ENCODE data around the gene PITHD1.
"Not testable (repeated sequence)": the region's sequence is repeated elsewhere in the genome, so short reads cannot be mapped to it uniquely, and the experiment has no call there.

The PITHD1 gene

DNA sequence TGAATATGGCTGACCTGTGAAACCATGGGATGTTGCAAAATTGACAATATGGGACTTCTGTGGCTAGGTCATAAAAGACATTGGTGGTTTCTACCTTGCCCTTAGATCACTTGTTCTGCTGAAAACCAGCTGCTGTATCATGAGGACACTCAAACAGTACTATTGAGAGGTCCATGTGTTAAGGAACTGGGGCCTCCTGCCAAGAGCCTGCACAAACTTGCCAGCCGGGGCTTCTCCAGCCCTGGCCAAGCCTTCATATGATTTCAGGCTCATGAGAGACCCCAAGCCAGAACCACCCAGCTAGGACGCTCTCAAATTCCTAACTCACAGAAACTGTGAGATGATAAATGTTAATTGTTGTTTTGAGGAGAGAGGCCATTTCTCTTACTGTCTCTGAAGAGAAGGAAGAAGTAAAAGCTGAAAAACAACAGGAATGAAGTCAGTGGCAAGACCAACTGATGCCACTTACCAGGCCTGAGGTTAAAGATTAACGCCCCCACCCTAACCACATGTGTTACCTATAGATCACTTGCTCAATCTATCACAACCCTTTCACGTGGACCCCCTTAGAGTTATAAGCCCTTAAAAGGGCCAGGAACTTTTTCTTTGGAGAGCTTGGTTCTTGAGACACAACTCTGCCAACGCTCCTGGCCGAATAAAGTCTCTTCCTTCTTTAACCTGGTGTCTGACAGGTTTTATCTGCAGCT is 3.9 kb upstream of the PITHD1 start:
- no peak for DNase-seq (ENCODE audit: low read depth)

DNA sequence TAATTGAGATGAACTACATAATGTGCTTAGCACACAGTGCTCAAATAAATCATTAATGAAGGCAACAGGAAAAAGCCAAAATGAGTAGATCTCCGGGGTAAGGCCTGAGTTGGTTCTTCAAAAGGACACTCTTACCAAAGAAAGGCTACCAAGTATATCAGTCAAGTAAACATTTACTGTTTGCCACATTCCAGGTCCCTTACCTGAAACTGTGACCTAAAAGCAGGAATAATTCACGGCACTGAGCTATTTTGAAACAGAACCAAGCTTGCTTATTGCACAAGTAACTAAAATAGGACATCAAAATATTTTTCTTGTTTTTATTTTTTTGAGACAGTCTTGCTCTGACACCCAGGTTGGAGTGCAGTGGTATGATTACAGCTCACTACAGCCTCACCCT is 2.0 kb upstream of the PITHD1 start:
- no peak for DNase-seq (ENCODE audit: low read depth)

DNA sequence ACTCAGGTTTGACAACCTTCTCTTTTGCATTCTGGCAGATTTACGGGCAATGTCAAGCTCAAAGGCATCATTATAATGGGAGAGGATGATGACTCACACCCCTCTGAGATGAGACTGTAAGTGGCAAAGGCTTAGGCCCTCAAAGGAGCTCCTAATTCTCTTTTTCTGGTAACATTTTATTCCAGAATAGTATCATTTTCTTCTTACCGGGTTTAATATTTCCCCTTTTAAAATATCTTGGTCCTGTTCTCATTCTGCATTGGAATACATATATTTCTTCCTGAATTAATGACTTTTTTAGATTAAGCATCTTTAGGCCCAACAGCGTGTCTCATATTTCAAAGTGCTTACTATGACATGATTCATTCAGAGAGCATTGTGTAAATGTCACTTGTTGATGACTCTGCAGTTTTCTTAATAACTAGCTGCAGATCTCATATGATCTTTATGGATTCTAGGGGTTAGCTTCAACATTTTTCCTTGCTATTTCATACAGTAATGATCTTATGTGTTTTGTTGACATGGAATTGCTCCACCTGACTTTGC is 1.7 kb downstream of the PITHD1 start:
- DNase-seq (ENCODE audit: low read depth): no peak

DNA sequence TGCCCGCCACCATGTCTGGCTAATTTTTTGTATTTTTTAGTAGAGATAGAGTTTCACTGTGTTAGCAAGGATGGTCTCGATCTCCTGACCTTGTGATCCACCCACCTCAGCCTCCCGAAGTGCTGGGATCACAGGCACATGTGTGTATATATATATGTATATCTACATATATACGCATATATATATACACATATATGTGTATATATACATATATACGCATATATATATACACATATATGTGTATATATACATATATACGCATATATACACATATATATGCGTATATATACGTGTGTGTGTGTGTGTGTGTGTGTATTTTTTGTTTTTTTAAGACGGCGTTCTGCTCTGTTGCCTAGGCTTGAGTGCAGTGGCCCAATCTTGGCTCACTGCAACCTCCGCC is 4.9 kb downstream of the PITHD1 start:
- DNase-seq (ENCODE audit: low read depth): not testable (repeated sequence)

DNA sequence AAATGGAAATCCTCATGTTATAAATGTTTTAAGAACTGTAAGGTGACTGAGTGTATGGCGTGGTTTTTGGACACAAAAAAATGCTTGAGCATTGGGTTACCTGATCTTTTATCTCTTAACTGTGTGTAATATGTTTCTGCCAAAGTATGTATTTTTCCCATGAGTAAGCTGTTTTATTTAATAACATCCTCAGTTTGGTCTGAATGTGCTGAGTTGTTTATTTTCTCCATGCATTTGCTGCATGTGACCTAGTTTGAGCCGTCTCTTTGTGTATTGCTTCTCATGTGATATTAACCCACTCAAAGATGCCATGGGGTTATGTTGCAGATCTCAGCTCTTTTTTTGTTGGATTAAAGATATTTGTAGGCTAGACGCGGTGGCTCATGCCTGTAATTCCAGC is 6.6 kb downstream of the PITHD1 start:
- no peak for DNase-seq (ENCODE audit: low read depth)

DNA sequence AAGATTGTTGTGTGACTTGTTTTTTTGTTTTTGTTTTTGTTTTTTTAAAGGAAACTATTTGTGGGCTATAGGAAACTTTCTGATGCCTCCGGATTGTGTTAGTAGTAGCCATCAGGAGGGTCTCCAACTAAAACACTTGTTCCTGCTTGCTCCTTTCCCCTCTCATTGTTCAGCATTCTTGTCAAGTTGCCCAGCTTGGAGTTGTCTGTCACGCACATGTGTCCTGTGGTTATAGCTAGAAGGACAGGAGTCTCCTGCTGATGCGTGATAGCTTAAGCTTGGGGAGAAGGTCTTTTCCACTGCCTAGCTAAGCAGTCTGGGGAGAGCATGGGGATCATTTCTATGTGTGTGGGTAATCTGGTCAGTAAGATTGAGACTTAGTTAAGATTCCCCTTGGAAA is 9.5 kb downstream of the PITHD1 start:
- no peak for DNase-seq (ENCODE audit: low read depth)

DNA sequence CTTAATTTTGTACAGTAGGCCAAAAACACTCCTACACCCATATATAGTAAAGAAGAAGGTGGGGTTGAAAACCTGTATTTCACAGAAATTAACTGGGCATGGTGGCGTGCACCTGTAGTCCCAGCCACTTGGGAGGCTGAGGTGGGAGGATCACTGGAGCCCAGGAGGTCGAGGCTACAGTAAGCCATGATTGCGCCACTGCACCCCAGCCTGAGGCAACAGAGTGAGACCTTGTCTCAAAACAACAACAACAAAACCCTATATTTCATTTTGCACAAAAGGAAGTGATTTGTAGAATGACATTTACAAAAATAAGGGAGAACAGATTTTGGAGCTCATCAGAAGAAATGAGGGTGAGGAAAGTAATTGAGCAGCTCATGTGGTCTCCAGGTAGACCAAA is 10.5 kb downstream of the PITHD1 start:
- no peak for DNase-seq (ENCODE audit: low read depth)

DNA sequence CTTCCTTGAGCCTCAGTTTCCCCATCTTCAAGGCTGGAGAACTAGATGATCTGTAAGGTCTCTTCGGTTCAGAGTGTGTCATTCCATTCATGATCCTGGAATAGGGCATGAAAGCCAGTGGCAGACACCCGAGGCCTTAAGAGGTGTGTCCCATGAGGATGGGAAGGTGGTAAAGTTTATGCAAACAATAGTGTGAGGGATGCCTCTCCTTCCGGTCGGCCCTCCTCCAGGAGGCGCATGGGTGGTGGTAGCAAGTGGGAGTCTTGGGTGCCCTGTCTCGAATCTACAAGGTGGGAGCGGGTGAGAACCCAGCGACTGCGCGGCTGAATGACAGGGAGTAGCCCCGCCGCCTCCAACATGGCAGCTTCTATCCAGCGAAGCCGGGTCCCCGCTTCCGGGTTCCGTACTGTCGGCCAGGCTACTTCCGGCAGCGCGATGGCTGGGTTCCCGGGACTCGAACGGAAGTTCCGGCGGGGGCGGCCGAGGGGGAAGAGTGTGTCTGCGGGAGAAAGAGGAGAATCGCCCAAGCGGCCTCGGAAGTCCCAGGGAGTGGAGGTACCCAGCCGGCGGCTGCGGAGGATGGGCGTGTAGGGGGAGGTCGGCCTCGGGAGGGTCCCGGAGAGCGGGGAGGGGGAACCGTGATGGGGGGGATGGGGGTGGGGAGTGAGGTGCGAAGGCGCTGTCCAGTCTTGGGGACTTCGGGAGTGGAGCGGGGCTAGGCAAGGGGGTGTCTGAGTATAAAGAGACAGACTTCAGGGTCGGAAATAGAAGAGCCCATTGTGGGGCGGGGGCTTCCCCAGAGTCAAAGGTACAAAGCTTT is 12.7 kb downstream of the PITHD1 start, which contains the start of gene LYPLA2:
Gene LYPLA2 (plus strand): TSS at position 450 of the 820 bp plus-strand sequence. CDS start 1,538 bp downstream, outside the sequence.
- DNase-seq (ENCODE audit: low read depth): peak; percentile 71

DNA sequence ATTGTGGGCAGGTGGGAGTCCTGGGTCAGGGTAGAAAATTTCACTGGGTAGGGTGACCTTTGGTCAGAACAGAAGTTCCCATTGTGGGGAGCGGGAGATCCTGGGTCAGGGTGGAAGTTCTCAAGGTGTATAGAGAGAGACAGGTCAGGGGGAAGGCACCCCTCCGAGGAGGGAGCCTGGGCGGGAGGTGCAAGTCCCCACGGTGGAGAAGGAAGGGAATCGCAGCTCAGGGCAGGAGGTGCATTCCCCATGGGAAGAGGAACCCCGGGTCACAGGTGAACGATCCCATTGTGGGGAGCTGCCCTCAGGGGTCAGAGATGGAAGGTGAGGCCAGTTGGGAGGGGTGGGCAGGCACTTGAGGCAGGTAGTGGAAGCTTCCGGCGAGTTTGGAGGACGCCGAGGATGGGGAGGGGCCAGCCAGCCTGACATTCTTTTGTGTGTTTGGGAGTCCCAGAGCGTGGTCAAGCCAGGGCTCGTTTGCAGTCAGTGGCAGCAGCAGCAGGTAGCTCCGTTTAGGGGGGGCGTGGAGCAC is 13.4 kb downstream of the PITHD1 start:
- DNase-seq (ENCODE audit: low read depth): no peak

DNA sequence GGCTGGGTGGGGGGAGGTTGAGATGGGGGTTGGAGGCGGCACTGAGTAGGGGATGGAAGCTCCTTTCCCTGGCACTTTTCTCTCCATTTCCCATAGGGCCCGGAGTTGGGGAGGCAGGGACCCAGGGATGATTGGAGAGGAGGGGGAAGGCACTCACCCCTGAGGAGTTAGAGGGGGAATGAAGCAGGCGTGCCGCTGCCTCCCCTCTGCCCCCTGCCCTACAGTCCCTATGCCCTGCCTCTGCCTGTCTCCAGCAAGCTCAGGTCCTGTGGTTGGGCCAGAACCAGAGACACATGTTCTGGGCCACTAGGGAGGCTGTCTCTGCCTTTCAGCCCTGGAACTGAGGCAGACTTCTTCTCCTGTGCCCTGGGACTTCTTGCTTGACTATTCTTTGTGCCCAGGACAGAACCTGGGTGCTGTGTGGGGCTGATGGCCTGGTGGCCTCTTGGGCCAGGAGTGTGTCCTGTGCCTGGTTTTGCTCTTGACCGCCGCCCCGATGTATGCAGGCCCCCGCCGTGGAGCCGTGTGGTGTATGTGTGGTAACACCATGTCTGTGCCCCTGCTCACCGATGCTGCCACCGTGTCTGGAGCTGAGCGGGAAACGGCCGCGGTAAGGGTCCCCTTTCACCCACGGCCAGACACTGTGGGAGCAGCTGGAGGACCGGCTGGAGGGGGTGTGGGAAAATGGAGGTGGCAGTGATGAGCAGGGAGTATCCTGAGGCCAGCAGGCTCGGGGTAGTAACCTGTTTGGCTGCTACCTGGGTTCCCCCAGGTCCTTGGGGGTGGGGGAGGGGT is 14.1 kb downstream of the PITHD1 start:
- no peak for DNase-seq (ENCODE audit: low read depth)

DNA sequence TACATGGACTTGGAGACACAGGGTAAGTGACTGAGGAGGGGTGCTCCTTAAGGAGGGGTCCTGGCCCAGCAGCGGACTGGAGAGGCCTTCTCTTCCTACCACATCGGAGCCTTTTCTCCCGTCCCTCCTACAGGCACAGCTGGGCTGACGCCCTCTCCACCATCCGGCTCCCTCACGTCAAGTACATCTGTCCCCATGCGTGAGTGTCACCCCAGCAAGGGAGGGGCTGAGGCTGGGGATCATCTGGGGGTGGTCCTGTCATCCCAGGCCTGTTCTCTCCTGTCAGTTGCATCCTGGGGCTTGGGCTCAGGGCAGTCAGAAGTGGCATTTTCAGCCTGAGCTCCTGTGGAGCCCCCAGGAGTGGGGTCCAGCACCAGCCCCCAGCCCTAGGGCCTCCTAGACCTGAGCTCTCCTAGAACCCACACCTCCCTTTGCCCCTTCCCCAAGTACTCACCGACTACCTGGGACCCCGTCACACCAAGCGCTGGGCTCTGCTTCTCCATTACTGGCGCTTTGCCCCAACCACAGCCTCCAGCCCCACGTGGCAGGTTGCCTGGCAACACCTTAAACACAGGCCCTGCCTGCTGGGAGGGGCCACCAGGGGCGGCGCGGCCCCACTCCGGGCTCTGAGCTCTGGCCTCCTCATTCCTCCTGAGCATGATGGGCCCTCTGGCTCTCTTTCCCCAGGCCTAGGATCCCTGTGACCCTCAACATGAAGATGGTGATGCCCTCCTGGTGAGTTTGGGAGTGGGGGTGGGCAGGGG is 15.0 kb downstream of the PITHD1 start:
- no peak for DNase-seq (ENCODE audit: low read depth)

DNA sequence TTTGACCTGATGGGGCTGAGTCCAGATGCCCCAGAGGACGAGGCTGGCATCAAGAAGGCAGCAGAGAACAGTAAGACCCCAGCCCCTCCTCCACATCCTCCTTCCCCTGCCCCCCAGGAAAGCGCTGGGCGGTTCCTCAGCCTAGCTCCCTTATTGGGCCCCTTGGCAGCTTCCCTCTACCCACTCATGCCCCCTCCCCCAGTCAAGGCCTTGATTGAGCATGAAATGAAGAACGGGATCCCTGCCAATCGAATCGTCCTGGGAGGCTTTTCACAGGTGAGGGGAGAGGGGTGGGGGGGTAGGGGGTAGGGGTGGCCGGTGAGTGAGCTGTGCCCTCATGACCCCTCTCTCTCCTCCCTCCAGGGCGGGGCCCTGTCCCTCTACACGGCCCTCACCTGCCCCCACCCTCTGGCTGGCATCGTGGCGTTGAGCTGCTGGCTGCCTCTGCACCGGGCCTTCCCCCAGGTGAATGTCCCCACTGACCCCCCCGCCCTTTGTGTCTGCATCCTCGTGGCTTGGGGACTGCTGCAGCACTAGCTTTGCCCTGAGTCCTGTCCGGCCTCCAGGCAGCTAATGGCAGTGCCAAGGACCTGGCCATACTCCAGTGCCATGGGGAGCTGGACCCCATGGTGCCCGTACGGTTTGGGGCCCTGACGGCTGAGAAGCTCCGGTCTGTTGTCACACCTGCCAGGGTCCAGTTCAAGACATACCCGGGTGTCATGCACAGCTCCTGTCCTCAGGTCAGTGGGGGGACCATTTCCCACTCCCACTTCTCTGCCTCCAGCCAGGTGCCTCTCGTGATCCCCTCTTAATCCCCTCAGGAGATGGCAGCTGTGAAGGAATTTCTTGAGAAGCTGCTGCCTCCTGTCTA is 15.9 kb downstream of the PITHD1 start:
- DNase-seq (ENCODE audit: low read depth): no peak

DNA sequence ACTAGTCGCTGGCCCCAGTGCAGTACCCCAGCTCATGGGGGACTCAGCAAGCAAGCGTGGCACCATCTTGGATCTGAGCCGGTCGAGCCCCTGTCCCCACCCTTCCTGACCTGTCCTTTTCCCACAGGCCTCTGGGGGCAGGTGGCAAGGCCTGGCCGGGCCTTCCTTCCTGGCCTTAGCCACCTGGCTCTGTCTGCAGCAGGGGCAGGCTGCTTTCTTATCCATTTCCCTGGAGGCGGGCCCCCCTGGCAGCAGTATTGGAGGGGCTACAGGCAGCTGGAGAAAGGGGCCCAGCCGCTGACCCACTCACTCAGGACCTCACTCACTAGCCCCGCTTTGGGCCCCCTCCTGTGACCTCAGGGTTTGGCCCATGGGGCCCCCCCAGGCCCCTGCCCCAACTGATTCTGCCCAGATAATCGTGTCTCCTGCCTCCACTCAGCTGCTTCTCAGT is 16.5 kb downstream of the PITHD1 start:
- not testable (repeated sequence) for DNase-seq (ENCODE audit: low read depth)

DNA sequence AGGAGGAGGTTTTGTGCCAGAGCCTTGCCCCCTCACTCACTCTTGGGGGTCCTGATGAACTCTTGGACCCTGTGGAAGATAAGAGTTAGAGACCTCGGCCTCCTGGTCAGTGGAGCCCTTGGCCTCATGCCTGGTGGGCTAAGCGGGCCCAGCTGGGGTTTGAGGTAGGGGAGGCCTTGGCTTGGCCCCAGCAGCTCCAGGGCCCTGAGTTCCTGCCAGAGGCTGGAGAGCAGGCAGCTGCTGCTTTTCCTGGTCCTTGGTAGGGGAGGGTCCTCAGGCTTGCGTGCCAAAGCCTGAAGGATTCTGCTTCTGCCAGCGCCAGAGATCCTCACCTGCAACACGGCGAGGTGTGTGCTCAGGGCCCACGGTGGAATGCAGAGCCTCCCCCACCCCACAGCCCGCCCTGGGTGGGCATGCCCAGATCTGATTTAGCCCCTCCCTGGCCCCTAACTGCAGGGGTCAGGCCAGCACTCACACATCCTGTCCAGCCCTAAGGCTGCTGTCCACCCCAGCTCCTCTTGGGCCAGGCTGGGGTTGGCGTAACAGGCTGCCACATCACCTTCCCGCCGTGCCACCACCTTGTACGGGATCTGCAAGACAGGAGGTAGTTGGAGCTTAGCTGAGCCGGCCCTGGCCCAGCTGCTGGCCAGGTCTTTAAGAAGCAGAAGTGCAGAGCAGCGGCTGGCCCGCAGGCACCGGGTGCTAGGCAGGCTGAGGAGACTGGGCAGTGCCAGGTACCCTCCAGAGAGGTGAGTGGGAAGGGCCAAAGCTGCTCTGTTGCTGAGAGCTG is 17.7 kb downstream of the PITHD1 start:
- DNase-seq (ENCODE audit: low read depth): no peak

DNA sequence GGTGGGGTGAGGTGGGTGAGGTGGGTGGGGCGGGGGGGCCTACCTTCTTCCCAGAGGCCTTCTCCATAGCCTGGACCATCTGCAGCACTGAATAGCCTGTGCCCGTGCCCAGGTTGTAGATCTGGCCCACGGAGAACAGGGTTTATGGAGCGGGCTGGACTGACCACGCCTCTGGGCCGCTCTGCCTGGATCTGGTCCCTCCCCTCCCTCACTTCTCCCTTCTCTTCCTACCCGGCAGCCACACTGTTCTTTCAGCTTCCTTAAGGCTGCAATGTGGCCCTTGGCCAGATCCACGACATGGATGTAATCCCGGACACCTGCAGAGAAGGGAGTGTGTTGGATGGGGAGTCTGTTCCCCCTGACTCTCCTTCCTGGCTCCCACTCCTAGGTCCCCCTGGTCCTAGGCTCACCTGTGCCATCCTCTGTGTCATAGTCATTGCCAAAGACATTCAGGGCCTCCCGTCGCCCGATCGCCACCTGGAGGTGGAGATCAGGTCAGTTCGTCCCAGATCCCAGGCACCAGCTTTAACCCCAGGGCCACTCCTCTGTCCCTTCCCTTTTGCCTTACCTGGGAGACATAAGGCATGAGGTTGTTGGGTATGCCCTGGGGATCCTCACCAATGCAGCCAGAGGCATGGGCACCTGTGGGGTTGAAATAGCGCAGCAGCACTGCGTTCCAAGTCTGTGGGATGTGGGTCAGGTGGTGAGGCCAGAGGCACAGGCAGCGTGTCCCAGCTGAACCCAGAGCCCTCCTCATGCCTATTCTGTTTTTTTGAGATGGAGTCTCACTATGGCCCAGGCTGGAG is 18.5 kb downstream of the PITHD1 start:
- no peak for DNase-seq (ENCODE audit: low read depth)

DNA sequence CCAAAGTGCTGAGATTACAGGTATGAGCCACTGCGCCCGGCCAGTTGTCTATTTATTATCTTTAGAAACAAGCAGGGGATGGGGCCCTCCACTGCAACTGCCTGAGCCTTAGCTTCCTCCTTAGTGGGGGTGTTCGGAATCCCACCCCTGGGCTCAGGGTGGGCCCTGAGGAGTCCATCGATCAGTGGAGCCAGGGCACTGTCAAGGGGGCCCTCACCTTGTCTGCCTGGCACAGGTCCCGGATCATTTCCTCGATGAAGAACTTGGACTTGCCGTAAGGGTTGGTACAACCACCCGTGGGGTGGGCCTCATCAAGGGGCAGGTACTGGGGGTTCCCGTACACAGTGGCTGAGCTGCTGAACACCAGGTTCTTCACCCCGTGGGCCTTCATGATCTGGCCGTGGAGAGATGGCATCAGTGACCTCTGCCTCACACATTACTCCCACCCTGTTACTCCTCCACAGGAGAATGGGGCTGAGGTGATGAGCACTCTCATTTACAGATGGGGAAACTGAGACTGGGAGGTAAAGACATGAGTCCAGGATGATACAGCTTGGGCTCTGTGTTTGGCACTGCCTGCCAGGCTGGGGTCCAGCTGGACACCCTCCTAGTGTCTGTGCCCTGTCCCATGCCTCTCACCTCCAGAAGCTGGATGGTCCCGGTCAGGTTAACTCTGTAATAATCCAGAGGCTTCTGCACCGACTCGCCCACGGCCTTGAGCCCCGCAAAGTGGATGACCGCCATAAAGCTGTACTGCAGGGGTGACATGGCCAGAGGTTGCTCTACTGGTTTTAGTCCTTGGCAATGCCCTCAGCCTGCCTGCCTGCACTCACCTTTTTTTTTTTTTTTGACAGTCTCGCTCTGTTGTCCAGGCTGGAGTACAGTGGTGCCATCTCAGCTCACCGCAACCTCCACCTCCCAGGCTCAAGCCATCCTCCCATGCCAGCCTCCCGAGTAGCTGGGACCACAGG is 19.5 kb downstream of the PITHD1 start:
- DNase-seq (ENCODE audit: low read depth): no peak

DNA sequence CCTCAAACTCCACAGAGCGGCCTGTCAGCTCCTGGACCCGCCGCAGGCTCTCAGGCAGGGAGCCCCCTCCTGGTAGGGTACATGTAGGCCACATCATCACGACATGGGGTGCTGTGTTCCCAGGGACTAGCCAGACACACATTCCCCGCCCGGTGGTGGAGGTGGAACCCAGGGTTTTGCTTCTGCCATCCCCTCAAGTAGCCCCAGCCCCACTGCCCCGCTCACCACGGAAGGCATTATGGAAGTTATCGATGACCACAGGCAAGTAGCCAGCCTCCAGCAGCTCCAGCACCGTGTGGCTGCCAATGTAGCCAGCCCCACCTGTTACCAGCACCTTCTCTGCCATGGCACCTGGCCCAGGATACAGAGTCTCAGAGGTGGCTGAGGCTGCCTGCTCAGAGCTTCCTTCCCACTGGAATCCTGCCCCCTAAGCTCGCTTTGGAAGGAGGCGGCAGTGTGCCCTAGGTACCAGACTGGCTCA is 20.5 kb downstream of the PITHD1 start:
- DNase-seq (ENCODE audit: low read depth): no peak

All from stimulated activated CD8-positive, alpha-beta memory T cell treated with anti-CD3 and anti-CD28 coated beads, Interleukin-12 subunit alpha, Interleukin-12 subunit beta, amount 100 ng/mL, for 4 hours (primary cell).